ENCODE results near the gene NRDE2.

DNA sequence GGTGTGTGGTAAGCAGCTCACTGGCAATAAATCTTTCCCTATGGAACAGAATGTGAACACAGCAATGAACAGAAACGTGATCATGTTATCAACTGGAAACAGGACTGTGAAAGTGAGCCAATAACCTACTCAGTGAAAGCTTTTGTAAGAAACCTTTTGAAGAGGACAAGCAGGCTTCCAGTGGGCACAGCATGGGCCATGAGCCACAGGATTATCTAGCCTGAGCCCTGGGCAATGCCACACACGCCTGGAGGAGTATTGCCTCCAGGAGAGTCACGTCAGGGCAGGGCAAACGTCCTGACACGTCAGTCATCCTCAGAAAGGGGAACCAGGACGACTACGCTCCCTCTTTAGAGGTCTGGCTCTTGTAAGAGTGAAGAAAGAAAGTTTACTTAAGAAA lies 32.3 kb downstream of the NRDE2 start:
- TF ChIP-seq CTCF (IDR thresholded peaks at IDR 0.05): no peak
- no peak for TF ChIP-seq NFYB (CRISPR knock-in tag; conservative IDR thresholded peaks at IDR 0.05; ENCODE audit: low read depth)
- TF ChIP-seq, protein P1, sequence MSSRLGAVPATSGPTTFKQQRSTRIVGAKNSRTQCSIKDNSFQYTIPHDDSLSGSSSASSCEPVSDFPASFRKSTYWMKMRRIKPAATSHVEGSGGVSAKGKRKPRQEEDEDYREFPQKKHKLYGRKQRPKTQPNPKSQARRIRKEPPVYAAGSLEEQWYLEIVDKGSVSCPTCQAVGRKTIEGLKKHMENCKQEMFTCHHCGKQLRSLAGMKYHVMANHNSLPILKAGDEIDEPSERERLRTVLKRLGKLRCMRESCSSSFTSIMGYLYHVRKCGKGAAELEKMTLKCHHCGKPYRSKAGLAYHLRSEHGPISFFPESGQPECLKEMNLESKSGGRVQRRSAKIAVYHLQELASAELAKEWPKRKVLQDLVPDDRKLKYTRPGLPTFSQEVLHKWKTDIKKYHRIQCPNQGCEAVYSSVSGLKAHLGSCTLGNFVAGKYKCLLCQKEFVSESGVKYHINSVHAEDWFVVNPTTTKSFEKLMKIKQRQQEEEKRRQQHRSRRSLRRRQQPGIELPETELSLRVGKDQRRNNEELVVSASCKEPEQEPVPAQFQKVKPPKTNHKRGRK (CRISPR knock-in tag; IDR thresholded peaks at IDR 0.05; ENCODE audit: borderline replicate concordance): no peak
- no peak for TF ChIP-seq NFE2L1 (CRISPR knock-in tag; IDR thresholded peaks at IDR 0.05)
- TF ChIP-seq GRHL2 (CRISPR knock-in tag; IDR thresholded peaks at IDR 0.05; ENCODE audit: insufficient replicate concordance, severe bottlenecking): no peak
- TF ChIP-seq CREM (CRISPR knock-in tag; IDR thresholded peaks at IDR 0.05): no peak
